ENCODE results near the gene TEKT5.

TEKT5 gene

GRCh38 chr16:10664720-10665126 lies 30.0 kb downstream of the TEKT5 start:
- DNase-seq (ENCODE audit: insufficient read length, low spot score) (no peak), FAIRE-seq (no peak)
- no peak for TF ChIP-seq PAX5 (IDR thresholded peaks at IDR 0.05; ENCODE audit: insufficient read depth, low read length, severe bottlenecking)
- TF ChIP-seq SPI1 (IDR thresholded peaks at IDR 0.05; ENCODE audit: low read depth, low read length) = no peak
- no peak for TF ChIP-seq TAF1 (IDR thresholded peaks at IDR 0.05; ENCODE audit: low read depth, low read length)
- TF ChIP-seq POLR2AphosphoS5 (IDR thresholded peaks at IDR 0.05; ENCODE audit: low read depth, low read length) = no peak
- TF ChIP-seq POLR2A (IDR thresholded peaks at IDR 0.05; ENCODE audit: low read depth, low read length) = no peak
- no peak for TF ChIP-seq POU2F2 (IDR thresholded peaks at IDR 0.05; ENCODE audit: low read depth, low read length)

GRCh38 chr16:10663744-10664143 lies 31.0 kb downstream of the TEKT5 start:
- FAIRE-seq (no peak), DNase-seq (ENCODE audit: insufficient read length, low spot score) (no peak)
- TF ChIP-seq POU2F2 (IDR thresholded peaks at IDR 0.05; ENCODE audit: low read depth, low read length) (no peak), POLR2A (IDR thresholded peaks at IDR 0.05; ENCODE audit: low read depth, low read length) (no peak), PAX5 (IDR thresholded peaks at IDR 0.05; ENCODE audit: insufficient read depth, low read length, severe bottlenecking) (no peak), POLR2AphosphoS5 (IDR thresholded peaks at IDR 0.05; ENCODE audit: low read depth, low read length) (no peak), TAF1 (IDR thresholded peaks at IDR 0.05; ENCODE audit: low read depth, low read length) (no peak), SPI1 (IDR thresholded peaks at IDR 0.05; ENCODE audit: low read depth, low read length) (no peak)

- no peak for TF ChIP-seq POU2F2 (IDR thresholded peaks at IDR 0.05; ENCODE audit: low read depth, low read length)
- TF ChIP-seq TAF1 (IDR thresholded peaks at IDR 0.05; ENCODE audit: low read depth, low read length) = no peak
- no peak for TF ChIP-seq POLR2AphosphoS5 (IDR thresholded peaks at IDR 0.05; ENCODE audit: low read depth, low read length)
- no peak for TF ChIP-seq SPI1 (IDR thresholded peaks at IDR 0.05; ENCODE audit: low read depth, low read length)
- TF ChIP-seq PAX5 (IDR thresholded peaks at IDR 0.05; ENCODE audit: insufficient read depth, low read length, severe bottlenecking) = no peak
- no peak for TF ChIP-seq POLR2A (IDR thresholded peaks at IDR 0.05; ENCODE audit: low read depth, low read length)
- DNase-seq (ENCODE audit: insufficient read length, low spot score) (no peak), FAIRE-seq (no peak)
These were observed 31.6 kb downstream of the TEKT5 start for GRCh38 chr16:10663146-10663545.

- TF ChIP-seq POLR2AphosphoS5 (IDR thresholded peaks at IDR 0.05; ENCODE audit: low read depth, low read length) = no peak
- TF ChIP-seq TAF1 (IDR thresholded peaks at IDR 0.05; ENCODE audit: low read depth, low read length) = no peak
- no peak for TF ChIP-seq POLR2A (IDR thresholded peaks at IDR 0.05; ENCODE audit: low read depth, low read length)
- TF ChIP-seq PAX5 (IDR thresholded peaks at IDR 0.05; ENCODE audit: insufficient read depth, low read length, severe bottlenecking) = no peak
- TF ChIP-seq POU2F2 (IDR thresholded peaks at IDR 0.05; ENCODE audit: low read depth, low read length) = no peak
- TF ChIP-seq SPI1 (IDR thresholded peaks at IDR 0.05; ENCODE audit: low read depth, low read length) = no peak
- no peak for FAIRE-seq
- DNase-seq (ENCODE audit: insufficient read length, low spot score) = no peak
These were observed 32.5 kb downstream of the TEKT5 start for GRCh38 chr16:10662212-10662611.

- no peak for FAIRE-seq
- no peak for DNase-seq (ENCODE audit: insufficient read length, low spot score)
- TF ChIP-seq TAF1 (IDR thresholded peaks at IDR 0.05; ENCODE audit: low read depth, low read length) = no peak
- TF ChIP-seq POLR2A (IDR thresholded peaks at IDR 0.05; ENCODE audit: low read depth, low read length) = no peak
- no peak for TF ChIP-seq PAX5 (IDR thresholded peaks at IDR 0.05; ENCODE audit: insufficient read depth, low read length, severe bottlenecking)
- no peak for TF ChIP-seq POU2F2 (IDR thresholded peaks at IDR 0.05; ENCODE audit: low read depth, low read length)
- TF ChIP-seq POLR2AphosphoS5 (IDR thresholded peaks at IDR 0.05; ENCODE audit: low read depth, low read length) = no peak
- no peak for TF ChIP-seq SPI1 (IDR thresholded peaks at IDR 0.05; ENCODE audit: low read depth, low read length)
These were observed 33.0 kb downstream of the TEKT5 start for GRCh38 chr16:10661737-10662136.

GRCh38 chr16:10660950-10661635 lies 33.6 kb downstream of the TEKT5 start:
- TF ChIP-seq TAF1 (IDR thresholded peaks at IDR 0.05; ENCODE audit: low read depth, low read length) = no peak
- TF ChIP-seq PAX5 (IDR thresholded peaks at IDR 0.05; ENCODE audit: insufficient read depth, low read length, severe bottlenecking) = no peak
- TF ChIP-seq SPI1 (IDR thresholded peaks at IDR 0.05; ENCODE audit: low read depth, low read length) = no peak
- TF ChIP-seq POU2F2 (IDR thresholded peaks at IDR 0.05; ENCODE audit: low read depth, low read length) = no peak
- no peak for TF ChIP-seq POLR2AphosphoS5 (IDR thresholded peaks at IDR 0.05; ENCODE audit: low read depth, low read length)
- no peak for TF ChIP-seq POLR2A (IDR thresholded peaks at IDR 0.05; ENCODE audit: low read depth, low read length)
- no peak for FAIRE-seq

GRCh38 chr16:10658943-10659342 lies 35.8 kb downstream of the TEKT5 start:
- DNase-seq (ENCODE audit: insufficient read length, low spot score) (no peak), FAIRE-seq (no peak)
- TF ChIP-seq PAX5 (IDR thresholded peaks at IDR 0.05; ENCODE audit: insufficient read depth, low read length, severe bottlenecking) = no peak
- TF ChIP-seq POU2F2 (IDR thresholded peaks at IDR 0.05; ENCODE audit: low read depth, low read length) = no peak
- no peak for TF ChIP-seq POLR2AphosphoS5 (IDR thresholded peaks at IDR 0.05; ENCODE audit: low read depth, low read length)
- TF ChIP-seq SPI1 (IDR thresholded peaks at IDR 0.05; ENCODE audit: low read depth, low read length) = no peak
- no peak for TF ChIP-seq TAF1 (IDR thresholded peaks at IDR 0.05; ENCODE audit: low read depth, low read length)
- TF ChIP-seq POLR2A (IDR thresholded peaks at IDR 0.05; ENCODE audit: low read depth, low read length) = no peak

More at GRCh38 chr16:10660950-10661635, 33.6 kb downstream of the TEKT5 start:
- no peak for DNase-seq (ENCODE audit: insufficient read length, low spot score)

GRCh38 chr16:10657925-10658324 lies 36.8 kb downstream of the TEKT5 start:
- DNase-seq (ENCODE audit: insufficient read length, low spot score) (no peak), FAIRE-seq (no peak)
- no peak for TF ChIP-seq TAF1 (IDR thresholded peaks at IDR 0.05; ENCODE audit: low read depth, low read length)
- no peak for TF ChIP-seq POLR2A (IDR thresholded peaks at IDR 0.05; ENCODE audit: low read depth, low read length)
- no peak for TF ChIP-seq POLR2AphosphoS5 (IDR thresholded peaks at IDR 0.05; ENCODE audit: low read depth, low read length)
- TF ChIP-seq PAX5 (IDR thresholded peaks at IDR 0.05; ENCODE audit: insufficient read depth, low read length, severe bottlenecking) = no peak
- no peak for TF ChIP-seq POU2F2 (IDR thresholded peaks at IDR 0.05; ENCODE audit: low read depth, low read length)
- TF ChIP-seq SPI1 (IDR thresholded peaks at IDR 0.05; ENCODE audit: low read depth, low read length) = no peak

GRCh38 chr16:10656618-10657017 lies 38.1 kb downstream of the TEKT5 start:
- TF ChIP-seq TAF1 (IDR thresholded peaks at IDR 0.05; ENCODE audit: low read depth, low read length) (no peak), SPI1 (IDR thresholded peaks at IDR 0.05; ENCODE audit: low read depth, low read length) (no peak), POU2F2 (IDR thresholded peaks at IDR 0.05; ENCODE audit: low read depth, low read length) (no peak), POLR2A (IDR thresholded peaks at IDR 0.05; ENCODE audit: low read depth, low read length) (no peak), POLR2AphosphoS5 (IDR thresholded peaks at IDR 0.05; ENCODE audit: low read depth, low read length) (no peak), PAX5 (IDR thresholded peaks at IDR 0.05; ENCODE audit: insufficient read depth, low read length, severe bottlenecking) (no peak)
- DNase-seq (ENCODE audit: insufficient read length, low spot score) = no peak
- no peak for FAIRE-seq

All from GM12891 (cell line).